HepG2 (cell line): ENCODE measurements around the gene CAND1. TPM values are rescaled to one million over a fixed set of nuclear protein-coding genes. Genes with fewer than 3 reads are reported as not detected.
A peak's percentile ranks its signal among the peaks of the same experiment; 100 is the strongest.

ENCODE experiments used
- ATAC-seq: fragments of 200-7000 bp; cut with Tn5 transposase; 3 replicates; pipeline ENCODE4 v1.9.1; 2020; ENCODE audit warnings: mild to moderate bottlenecking, moderate library complexity
- BruUV-seq: library from RNA; stranded (reverse); fragments of 400-500 nt; replicated peaks from 2 replicates; lab custom pipeline; 2021; lab: Mats Ljungman, UMichigan
- CTCF ChIA-PET: fragments of 300-600 bp; formaldehyde crosslinking; extraction: SDS; loops from one replicate; lab custom pipeline; 2021; ENCODE audit warnings: low total read pairs, inconsistent platforms, low intra/inter-chr PET ratio; lab: Yijun Ruan, JAX
- POLR2A ChIA-PET: fragments of 350-600 bp; sonication (Branson Sonifier 250); formaldehyde crosslinking; loops from one replicate; lab custom pipeline; 2020; ENCODE audit warnings: antibody characterized with exemption, inconsistent platforms; lab: Yijun Ruan, JAX
- DNase-seq: peaks from one replicate; pipeline ENCODE4 v3.0.0-alpha.2; 2015; ENCODE audit warnings: low spot score
- FAIRE-seq: peaks from 3 replicates; lab custom pipeline; 2011; peaks lifted over from hg19 to GRCh38; lab: Jason Lieb, UNC
- H2AFZ ChIP-seq: one replicate; pipeline ENCODE4 v1.6.1; 2011; ENCODE audit warnings: low read length, inconsistent platforms
- H3K27ac ChIP-seq: fragments of 300-600 bp; 3 replicates; pipeline ENCODE4 v1.8.0; 2011; ENCODE audit warnings: mixed run types, mild to moderate bottlenecking, mixed read lengths, low read length, inconsistent platforms; ENCODE audit not compliant: insufficient read depth; ENCODE audit errors: extremely low read length
- H3K27me3 ChIP-seq, 2 experiments: fragments of 200-600 bp in 1 of 2; 2 replicates in 1 of 2; 3 replicates in 1 of 2; pipeline versions ENCODE4 v1.6.0 to v1.8.0; 2011; ENCODE audit warnings: low read length in 2 of 2, mild to moderate bottlenecking in 2 of 2, moderate library complexity in 2 of 2, inconsistent platforms in 1 of 2; ENCODE audit not compliant: insufficient read depth in 2 of 2, control insufficient read depth in 1 of 2
- H3K36me3 ChIP-seq, 2 experiments: fragments of 200-600 bp in 1 of 2; replicated peaks in 1 of 2; 2 replicates in 1 of 2; 3 replicates in 1 of 2; pipeline versions ENCODE4 v1.5.1 to v1.8.0; 2011; ENCODE audit warnings: low read length in 2 of 2, inconsistent platforms in 1 of 2; ENCODE audit not compliant: insufficient read depth in 2 of 2, control insufficient read depth in 1 of 2
- H3K4me1 ChIP-seq: 2 replicates; pipeline ENCODE4 v1.5.1; 2012; ENCODE audit warnings: low read length, inconsistent platforms; ENCODE audit not compliant: insufficient read depth
- H3K4me2 ChIP-seq: 2 replicates; pipeline ENCODE4 v1.6.0; 2011; ENCODE audit warnings: low read depth, low read length, inconsistent platforms
- H3K4me3 ChIP-seq, 3 experiments: fragments of 200-600 bp in 1 of 3; sonication (generic), shearing (Covaris generic) in 1 of 3; replicated peaks in 1 of 3; 2 replicates each; pipeline ENCODE4 v1.5.1; 2011 to 2016; ENCODE audit warnings: low read length in 3 of 3, inconsistent platforms in 2 of 3, low read depth in 2 of 3, mild to moderate bottlenecking in 2 of 3, control low read depth in 1 of 3, mixed read lengths in 1 of 3; ENCODE audit not compliant: insufficient read depth in 1 of 3
- H3K79me2 ChIP-seq: one replicate; pipeline ENCODE4 v1.6.1; 2011; ENCODE audit warnings: low read length, inconsistent platforms; ENCODE audit not compliant: insufficient read depth
- H3K9ac ChIP-seq: 2 replicates; pipeline ENCODE4 v1.6.0; 2011; ENCODE audit warnings: mild to moderate bottlenecking, low read depth, low read length, inconsistent platforms; ENCODE audit not compliant: insufficient read depth
- H3K9me3 ChIP-seq: 2 replicates; pipeline ENCODE4 v1.5.1; 2012; ENCODE audit warnings: mild to moderate bottlenecking, low read length
- H4K20me1 ChIP-seq: 2 replicates; pipeline ENCODE4 v1.6.0; 2011; ENCODE audit warnings: inconsistent platforms, mild to moderate bottlenecking, low read length, moderate library complexity; ENCODE audit not compliant: insufficient read depth
- FOXM1 ChIP-seq: sonication (generic); formaldehyde crosslinking; IDR thresholded peaks from 2 replicates; pipeline ENCODE4 v1.5.0; 2020; ENCODE audit warnings: missing genetic modification reagents
- MAFF ChIP-seq: IDR thresholded peaks from 2 replicates; pipeline ENCODE4 v1.6.1; 2011; ENCODE audit warnings: low read depth, low read length, improper control_type of control experiment
- MAFK ChIP-seq, 2 experiments: IDR thresholded peaks in 1 of 2; conservative IDR thresholded peaks in 1 of 2; 2 replicates each; pipeline ENCODE4 v1.6.1; 2011; ENCODE audit warnings: improper control_type of control experiment in 2 of 2, low read length in 2 of 2
- PHF5A ChIP-seq: IDR thresholded peaks from one replicate; pipeline ENCODE4 v1.6.1; 2018; ENCODE audit warnings: low read depth, missing genetic modification reagents; ENCODE audit not compliant: unreplicated experiment
- ZNF816 ChIP-seq: sonication (generic); formaldehyde crosslinking; IDR thresholded peaks from 2 replicates; pipeline ENCODE4 v1.8.0; 2022; ENCODE audit warnings: missing genetic modification reagents, mild to moderate bottlenecking, borderline replicate concordance
- WGBS: methylation state at CpG from one replicate; pipeline ENCODE4 v1.1.6; 2017; ENCODE audit warnings: low lambda C conversion rate; 5-methylcytosine and 5-hydroxymethylcytosine counted together
- in situ Hi-C: cut with HindIII; loops from 2 replicates; pipeline ENCODE4 v1.10.0; 2017; ENCODE audit warnings: low pct_unique_long_range_greater_than_20kb; ENCODE audit not compliant: extremely low pct_ligation_motif_present
- intact Hi-C: fragments of 100-400 bp; cut with micrococcal nuclease; formaldehyde crosslinking; loops from one replicate; pipeline ENCODE4 v1.10.0; 2022; ENCODE audit not compliant: unreplicated experiment
- polyA plus RNA-seq, 8 experiments: library from polyadenylated mRNA; depleted of rRNA in 3 of 8; stranded (reverse) in 7 of 8; unstranded in 1 of 8; fragments of >200 nt; fragmentation: Illumina TruSeq in 4 of 8; extraction: Trizol in 4 of 8; gene quantifications; 2 replicates each; pipeline versions ENCODE4 v1.2.1 to v1.2.3, GENCODE V29; 2011 to 2016; ENCODE audit warnings: low read depth in 4 of 8, missing spikeins in 1 of 8, mixed read lengths in 1 of 8; ENCODE audit not compliant: insufficient read depth in 1 of 8
- total RNA-seq, 5 experiments: library from RNA; depleted of rRNA; stranded (reverse); fragments of >200 nt; fragmentation: Illumina TruSeq; extraction: Trizol; gene quantifications; 2 replicates each; pipeline ENCODE4 v1.2.3, GENCODE V29; 2016; ENCODE audit warnings: low read depth in 1 of 5
- TF ChIP-seq, protein P1 (sequence below): sonication (generic); formaldehyde crosslinking; IDR thresholded peaks from 2 replicates; pipeline ENCODE4 v1.5.0; 2020; ENCODE audit warnings: mild to moderate bottlenecking, missing genetic modification reagents, moderate library complexity

The CAND1 gene
- total and polyA plus RNA-seq, 2 of the 13 experiments (the other 11 are each of a cell fraction or from before 2014, with no cell fraction given) = 56.2 to 138 TPM

DNA sequence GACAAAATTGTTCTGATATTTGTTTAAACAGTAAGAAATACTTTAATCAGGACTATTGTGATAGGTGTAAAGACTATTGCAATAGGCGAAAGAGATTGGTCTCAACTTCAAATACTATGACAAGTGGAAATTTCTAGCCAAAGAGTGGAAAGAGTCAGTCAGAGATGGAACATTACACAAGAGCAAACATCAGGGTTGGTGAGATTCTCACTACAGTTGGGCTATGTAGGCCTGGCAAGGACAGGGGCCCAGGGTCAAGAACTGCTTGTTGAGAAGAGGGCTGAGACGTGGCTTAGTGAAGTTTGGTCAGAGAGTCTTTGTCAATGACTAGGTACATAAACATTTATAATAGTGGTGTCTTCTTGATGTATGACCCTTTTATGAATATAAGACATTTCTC lies 19.4 kb downstream of the CAND1 start (continued):
- TF ChIP-seq, protein P1, sequence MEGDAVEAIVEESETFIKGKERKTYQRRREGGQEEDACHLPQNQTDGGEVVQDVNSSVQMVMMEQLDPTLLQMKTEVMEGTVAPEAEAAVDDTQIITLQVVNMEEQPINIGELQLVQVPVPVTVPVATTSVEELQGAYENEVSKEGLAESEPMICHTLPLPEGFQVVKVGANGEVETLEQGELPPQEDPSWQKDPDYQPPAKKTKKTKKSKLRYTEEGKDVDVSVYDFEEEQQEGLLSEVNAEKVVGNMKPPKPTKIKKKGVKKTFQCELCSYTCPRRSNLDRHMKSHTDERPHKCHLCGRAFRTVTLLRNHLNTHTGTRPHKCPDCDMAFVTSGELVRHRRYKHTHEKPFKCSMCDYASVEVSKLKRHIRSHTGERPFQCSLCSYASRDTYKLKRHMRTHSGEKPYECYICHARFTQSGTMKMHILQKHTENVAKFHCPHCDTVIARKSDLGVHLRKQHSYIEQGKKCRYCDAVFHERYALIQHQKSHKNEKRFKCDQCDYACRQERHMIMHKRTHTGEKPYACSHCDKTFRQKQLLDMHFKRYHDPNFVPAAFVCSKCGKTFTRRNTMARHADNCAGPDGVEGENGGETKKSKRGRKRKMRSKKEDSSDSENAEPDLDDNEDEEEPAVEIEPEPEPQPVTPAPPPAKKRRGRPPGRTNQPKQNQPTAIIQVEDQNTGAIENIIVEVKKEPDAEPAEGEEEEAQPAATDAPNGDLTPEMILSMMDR = no peak
- TF ChIP-seq ZNF816 (CRISPR knock-in tag) = no peak
- no peak for TF ChIP-seq PHF5A (CRISPR knock-in tag)
- TF ChIP-seq, all 625 proteins: peak for 0

DNA sequence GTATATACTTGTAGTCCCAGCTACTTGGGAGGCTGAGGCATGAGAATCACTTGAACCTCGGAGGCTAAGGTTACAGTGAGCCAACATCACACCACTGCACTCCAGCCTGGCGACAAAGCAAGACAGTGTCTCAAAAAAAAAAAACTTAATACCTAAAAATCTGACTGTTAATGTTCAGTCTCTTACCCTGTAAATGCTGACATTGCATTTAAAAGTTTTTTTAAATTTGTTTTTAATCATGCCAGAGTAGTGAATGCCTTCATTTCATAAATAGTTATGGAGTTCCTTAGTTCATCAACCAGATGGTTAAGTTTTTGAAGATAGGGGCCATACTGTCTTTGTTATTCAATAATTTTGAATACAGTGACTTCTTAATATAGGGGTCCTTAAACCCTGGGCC lies 21.2 kb downstream of the CAND1 start:
- FAIRE-seq (no peak), DNase-seq (no peak), ATAC-seq (no peak)
- WGBS = 94% methylated on average over 2 of the region's 2 CpGs
- intact Hi-C loops = no loop called here
- Histone ChIP-seq H4K20me1 (peaks cover 6% of the 10 kb centered on the region; the same call in 1 of the 2 replicates), H3K4me1 (no peaks in the 10 kb centered on the region), H3K4me3 (no peak overlapping the region), H3K27ac (no peak overlapping the region), H3K36me3 (peaks cover 5 to 35% of the 10 kb centered on the region in 2 experiments), H3K9me3 (no peaks in the 10 kb centered on the region), H2AFZ (no peak overlapping the region), H3K27me3 (no peaks in the 10 kb centered on the region), H3K79me2 (peaks cover 63% of the 10 kb centered on the region), H3K4me2 (no peak overlapping the region), H3K9ac (no peak overlapping the region)
- CTCF ChIA-PET = no interaction called here
- peak; percentile 96 to 98 for TF ChIP-seq MAFK (conservative IDR thresholded peaks at IDR 0.05 in 1 of 2, IDR thresholded peaks at IDR 0.05 in 1 of 2; ENCODE audit: low read length in 2 of 2)
- TF ChIP-seq MAFF = peak; percentile 97
- TF ChIP-seq FOXM1 (CRISPR knock-in tag) = no peak
- no TSS peak for BruUV-seq
- in situ Hi-C loops = no loop called here
- POLR2A ChIA-PET = no interaction called here
